Osteocyte (in vitro differentiated cells): ENCODE data around the gene DYNLT1. TPM values are rescaled to one million over a fixed set of nuclear protein-coding genes. Genes with fewer than 3 reads are reported as not detected.
"Not testable (repeated sequence)": the region's sequence is repeated elsewhere in the genome, so short reads cannot be mapped to it uniquely, and the experiment has no call there.

ENCODE experiments used
- DNase-seq: peaks from one replicate; pipeline ENCODE4 v3.0.0; 2021; ENCODE audit warnings: mixed read lengths; ENCODE audit not compliant: unreplicated experiment; ENCODE audit errors: extremely low spot score
- H3K27ac Mint-ChIP-seq: one replicate; pipeline ENCODE4 v1.8.0; 2021; ENCODE audit warnings: mild to moderate bottlenecking, mixed read lengths; ENCODE audit not compliant: unreplicated experiment
- H3K27me3 Mint-ChIP-seq: one replicate; pipeline ENCODE4 v1.8.0; 2021; ENCODE audit warnings: mixed read lengths; ENCODE audit not compliant: unreplicated experiment
- H3K36me3 Mint-ChIP-seq: one replicate; pipeline ENCODE4 v1.8.0; 2021; ENCODE audit warnings: mixed read lengths; ENCODE audit not compliant: unreplicated experiment
- H3K4me1 Mint-ChIP-seq: one replicate; pipeline ENCODE4 v1.8.0; 2021; ENCODE audit warnings: mixed read lengths; ENCODE audit not compliant: unreplicated experiment
- H3K4me3 Mint-ChIP-seq: one replicate; pipeline ENCODE4 v1.8.0; 2021; ENCODE audit warnings: mild to moderate bottlenecking, moderate library complexity, mixed read lengths; ENCODE audit not compliant: unreplicated experiment
- H3K9me3 Mint-ChIP-seq: one replicate; pipeline ENCODE4 v1.8.0; 2021; ENCODE audit warnings: mixed read lengths; ENCODE audit not compliant: unreplicated experiment
- total RNA-seq: library from RNA; stranded (reverse); gene quantifications from 2 replicates; pipeline ENCODE4 v1.2.1, GENCODE V29; 2021
- TF ChIP-seq, protein P1 (sequence below): fragments of 200-600 bp; sonication (generic); IDR thresholded peaks from 2 replicates; pipeline ENCODE4 v1.5.0; 2021; ENCODE audit warnings: antibody characterized with exemption, mild to moderate bottlenecking, moderate library complexity

Gene DYNLT1
- total RNA-seq, 1 donor from 2014 or later, result 116 TPM

DNA sequence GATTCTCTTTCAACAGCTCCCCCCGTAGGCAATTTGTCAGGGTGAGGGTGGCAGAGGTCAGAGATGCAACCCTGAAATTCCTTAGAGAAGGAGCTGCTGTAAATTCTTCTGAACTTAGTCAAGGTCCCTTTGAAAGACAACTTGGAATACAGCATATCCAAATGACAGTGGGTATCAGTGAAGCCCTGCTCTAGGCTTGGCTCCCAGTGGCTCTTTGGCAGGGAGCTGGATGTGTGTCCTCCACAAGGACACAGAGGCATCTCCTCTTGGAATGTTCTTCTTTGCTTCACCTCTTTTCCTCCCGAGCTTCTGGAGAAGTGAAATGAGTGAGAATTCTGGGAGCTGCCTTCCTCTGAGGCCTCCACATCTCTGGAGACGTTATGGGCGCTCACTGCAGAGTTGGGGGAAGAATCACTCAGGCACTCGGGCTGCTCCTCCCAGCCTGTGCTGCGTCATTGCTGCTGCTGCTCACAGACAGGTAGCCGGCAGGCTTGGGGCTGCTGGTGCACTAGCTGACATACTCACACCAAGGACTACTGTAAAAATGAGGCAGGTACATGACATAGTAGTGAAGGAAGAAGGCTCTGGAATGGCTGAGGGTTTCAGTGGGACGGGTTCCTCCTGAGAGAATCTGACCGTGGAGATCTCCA, 34.1 kb downstream of the DYNLT1 start:
- Mint-ChIP-seq H3K4me3 (no peak overlapping the region), H3K27ac (no peak overlapping the region), H3K4me1 (no peaks in the 10 kb centered on the region), H3K36me3 (peaks cover 32% of the 10 kb centered on the region), H3K9me3 (no peaks in the 10 kb centered on the region), H3K27me3 (no peaks in the 10 kb centered on the region)
- DNase-seq, result peak; percentile 49
- TF ChIP-seq, protein P1, sequence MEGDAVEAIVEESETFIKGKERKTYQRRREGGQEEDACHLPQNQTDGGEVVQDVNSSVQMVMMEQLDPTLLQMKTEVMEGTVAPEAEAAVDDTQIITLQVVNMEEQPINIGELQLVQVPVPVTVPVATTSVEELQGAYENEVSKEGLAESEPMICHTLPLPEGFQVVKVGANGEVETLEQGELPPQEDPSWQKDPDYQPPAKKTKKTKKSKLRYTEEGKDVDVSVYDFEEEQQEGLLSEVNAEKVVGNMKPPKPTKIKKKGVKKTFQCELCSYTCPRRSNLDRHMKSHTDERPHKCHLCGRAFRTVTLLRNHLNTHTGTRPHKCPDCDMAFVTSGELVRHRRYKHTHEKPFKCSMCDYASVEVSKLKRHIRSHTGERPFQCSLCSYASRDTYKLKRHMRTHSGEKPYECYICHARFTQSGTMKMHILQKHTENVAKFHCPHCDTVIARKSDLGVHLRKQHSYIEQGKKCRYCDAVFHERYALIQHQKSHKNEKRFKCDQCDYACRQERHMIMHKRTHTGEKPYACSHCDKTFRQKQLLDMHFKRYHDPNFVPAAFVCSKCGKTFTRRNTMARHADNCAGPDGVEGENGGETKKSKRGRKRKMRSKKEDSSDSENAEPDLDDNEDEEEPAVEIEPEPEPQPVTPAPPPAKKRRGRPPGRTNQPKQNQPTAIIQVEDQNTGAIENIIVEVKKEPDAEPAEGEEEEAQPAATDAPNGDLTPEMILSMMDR, result no peak

GRCh38 chr6:158609455-158610155, 34.9 kb downstream of the DYNLT1 start:
- DNase-seq, result no peak
- no peak overlapping the region for H3K27ac Mint-ChIP-seq
- H3K4me1 Mint-ChIP-seq, result no peaks in the 10 kb centered on the region
- no peaks in the 10 kb centered on the region for H3K27me3 Mint-ChIP-seq
- H3K36me3 Mint-ChIP-seq, result peaks cover 25% of the 10 kb centered on the region
- TF ChIP-seq, protein P1, result no peak
- H3K9me3 Mint-ChIP-seq, result no peaks in the 10 kb centered on the region
- H3K4me3 Mint-ChIP-seq, result no peak overlapping the region

- DNase-seq, result no peak
- Mint-ChIP-seq H3K36me3 (peaks cover 27% of the 10 kb centered on the region), H3K4me1 (no peaks in the 10 kb centered on the region), H3K9me3 (no peaks in the 10 kb centered on the region), H3K27me3 (no peaks in the 10 kb centered on the region), H3K4me3 (no peak overlapping the region), H3K27ac (no peak overlapping the region)
- TF ChIP-seq, protein P1, result no peak
Measured at GRCh38 chr6:158608221-158608620, 36.3 kb downstream of the DYNLT1 start.

DNA sequence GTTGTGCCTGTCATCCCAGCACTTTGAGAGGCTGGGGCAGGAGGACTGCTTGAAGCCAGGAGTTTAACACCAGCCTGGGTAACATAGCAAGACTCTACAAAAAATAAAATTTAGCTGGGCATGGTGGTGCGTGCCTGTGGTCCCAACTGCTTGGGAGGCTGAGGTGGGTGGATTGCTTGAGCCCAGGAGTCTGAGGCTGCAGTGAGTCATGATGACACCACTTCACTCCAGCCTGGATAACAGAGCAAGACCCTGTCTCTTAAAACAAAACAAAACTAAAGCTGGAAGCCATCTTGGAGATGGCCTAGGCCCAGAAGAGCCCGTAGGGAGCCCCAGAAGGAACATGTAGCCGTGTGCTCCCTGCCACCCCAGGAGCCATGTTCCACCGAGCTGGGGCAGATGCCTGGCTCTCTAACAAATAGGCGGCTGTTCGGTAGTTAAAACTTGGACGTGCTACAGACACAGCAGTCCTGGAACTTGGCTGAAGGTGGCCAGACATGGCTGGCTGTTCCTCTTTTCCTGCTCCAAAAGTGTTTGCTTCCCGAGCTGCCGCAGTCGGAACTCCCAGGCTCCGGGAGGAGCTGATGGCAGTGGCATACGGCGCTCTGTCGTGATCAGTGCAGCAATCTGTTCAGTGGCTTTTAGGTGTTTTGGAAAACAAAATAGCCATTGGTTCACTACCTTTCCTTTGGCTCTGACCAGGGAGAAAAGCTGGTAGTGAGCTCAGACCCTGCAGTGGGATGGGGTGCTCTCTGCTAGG, 37.0 kb downstream of the DYNLT1 start:
- TF ChIP-seq, protein P1, result no peak
- Mint-ChIP-seq H3K27me3 (no peaks in the 10 kb centered on the region), H3K9me3 (no peaks in the 10 kb centered on the region), H3K4me1 (no peaks in the 10 kb centered on the region), H3K27ac (no peak overlapping the region), H3K36me3 (peaks cover 29% of the 10 kb centered on the region), H3K4me3 (no peak overlapping the region)
- no peak for DNase-seq

DNA sequence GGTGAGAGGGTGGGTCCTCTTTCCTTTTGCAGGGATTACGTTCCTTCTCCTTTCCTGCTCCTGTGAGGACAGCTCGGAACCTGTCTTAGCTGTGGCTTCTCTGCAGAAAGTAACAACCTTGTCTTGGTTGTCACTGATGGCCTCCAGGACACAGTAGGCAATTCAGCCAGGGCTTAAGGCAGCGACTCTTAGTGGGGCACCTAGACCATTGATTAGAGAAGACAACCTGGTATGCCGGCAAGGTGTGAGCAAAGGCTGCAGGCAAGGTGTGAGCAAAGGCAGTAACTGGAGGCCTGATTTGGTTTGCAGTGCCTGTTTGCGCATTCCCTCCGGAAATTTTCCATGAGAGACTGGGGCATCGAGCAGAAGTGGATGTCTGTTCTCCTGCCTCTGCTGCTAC, 37.6 kb downstream of the DYNLT1 start:
- H3K4me1 Mint-ChIP-seq, result no peaks in the 10 kb centered on the region
- no peaks in the 10 kb centered on the region for H3K9me3 Mint-ChIP-seq
- no peak overlapping the region for H3K27ac Mint-ChIP-seq
- H3K36me3 Mint-ChIP-seq, result peaks cover 29% of the 10 kb centered on the region
- no peak for DNase-seq
- no peak overlapping the region for H3K4me3 Mint-ChIP-seq
- TF ChIP-seq, protein P1, result no peak
- no peaks in the 10 kb centered on the region for H3K27me3 Mint-ChIP-seq

GRCh38 chr6:158606011-158606410, 38.5 kb downstream of the DYNLT1 start:
- H3K27me3 Mint-ChIP-seq, H3K4me3 Mint-ChIP-seq, H3K4me1 Mint-ChIP-seq, DNase-seq, H3K9me3 Mint-ChIP-seq, H3K27ac Mint-ChIP-seq: not testable (repeated sequence)
- H3K36me3 Mint-ChIP-seq, result peaks cover 24% of the 10 kb centered on the region
